Stomach (tissue), 4 donors: ENCODE results near the gene HIVEP1.

Experiments
- EP300 ChIP-seq: sonication (generic); formaldehyde crosslinking; IDR thresholded peaks from one replicate; pipeline ENCODE4 v1.6.1; 2017; ENCODE audit warnings: antibody characterized with exemption
- POLR2A ChIP-seq, 4 donors: fragments of 450-650 bp; IDR thresholded peaks; one replicate each; pipeline ENCODE4 v1.6.1; 2016; ENCODE audit warnings: antibody characterized with exemption in 4 of 4, control low read depth in 2 of 4, mild to moderate bottlenecking in 1 of 4, moderate library complexity in 1 of 4
- POLR2AphosphoS5 ChIP-seq, 3 donors: sonication (generic); formaldehyde crosslinking; IDR thresholded peaks; one replicate each; pipeline ENCODE4 v1.6.1; 2016; ENCODE audit warnings: antibody characterized with exemption in 3 of 3
- TF ChIP-seq, protein P1 (sequence below), 7 experiments: fragments of 450-650 bp in 4 of 7; fragments of 200-600 bp in 3 of 7; sonication (generic) in 3 of 7; IDR thresholded peaks; one replicate each; pipeline ENCODE4 v1.5.1; 2016 to 2019; ENCODE audit warnings: antibody characterized with exemption in 7 of 7, control low read depth in 2 of 7, mild to moderate bottlenecking in 1 of 7

DNA sequence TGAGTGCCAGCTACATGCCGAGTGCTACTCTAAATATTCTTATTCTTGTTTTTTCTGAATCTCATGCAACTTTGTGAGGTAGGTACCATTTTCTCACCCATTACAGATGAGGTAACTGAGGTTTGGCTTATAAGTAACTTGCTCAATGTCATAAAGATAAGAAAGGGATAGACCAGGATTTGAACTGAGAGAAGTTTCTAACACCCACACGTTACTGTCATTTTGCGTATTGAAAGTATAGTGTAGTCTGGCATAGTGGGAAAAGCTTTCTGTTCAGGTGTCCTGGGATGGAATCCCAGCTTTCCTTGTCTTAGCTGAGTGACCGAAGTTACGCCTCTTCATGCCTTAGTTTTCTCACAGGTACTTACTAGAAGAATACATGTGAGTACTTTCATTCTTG, 50.5 kb downstream of the HIVEP1 start:
- TF ChIP-seq, protein P1, sequence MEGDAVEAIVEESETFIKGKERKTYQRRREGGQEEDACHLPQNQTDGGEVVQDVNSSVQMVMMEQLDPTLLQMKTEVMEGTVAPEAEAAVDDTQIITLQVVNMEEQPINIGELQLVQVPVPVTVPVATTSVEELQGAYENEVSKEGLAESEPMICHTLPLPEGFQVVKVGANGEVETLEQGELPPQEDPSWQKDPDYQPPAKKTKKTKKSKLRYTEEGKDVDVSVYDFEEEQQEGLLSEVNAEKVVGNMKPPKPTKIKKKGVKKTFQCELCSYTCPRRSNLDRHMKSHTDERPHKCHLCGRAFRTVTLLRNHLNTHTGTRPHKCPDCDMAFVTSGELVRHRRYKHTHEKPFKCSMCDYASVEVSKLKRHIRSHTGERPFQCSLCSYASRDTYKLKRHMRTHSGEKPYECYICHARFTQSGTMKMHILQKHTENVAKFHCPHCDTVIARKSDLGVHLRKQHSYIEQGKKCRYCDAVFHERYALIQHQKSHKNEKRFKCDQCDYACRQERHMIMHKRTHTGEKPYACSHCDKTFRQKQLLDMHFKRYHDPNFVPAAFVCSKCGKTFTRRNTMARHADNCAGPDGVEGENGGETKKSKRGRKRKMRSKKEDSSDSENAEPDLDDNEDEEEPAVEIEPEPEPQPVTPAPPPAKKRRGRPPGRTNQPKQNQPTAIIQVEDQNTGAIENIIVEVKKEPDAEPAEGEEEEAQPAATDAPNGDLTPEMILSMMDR (IDR thresholded peaks at IDR 0.05) = no peak
- TF ChIP-seq POLR2AphosphoS5 (IDR thresholded peaks at IDR 0.05) (no peak), POLR2A (IDR thresholded peaks at IDR 0.05) (no peak), EP300 (no peak)
